Measurements from ENCODE around the gene ADM2. TPM values are rescaled to one million over a fixed set of nuclear protein-coding genes. Genes with fewer than 3 reads are reported as not detected.

The ADM2 gene
- total RNA-seq, 4 donors from 2014 or later = under 0.01 to 1.9 (median 0.89) TPM

DNA sequence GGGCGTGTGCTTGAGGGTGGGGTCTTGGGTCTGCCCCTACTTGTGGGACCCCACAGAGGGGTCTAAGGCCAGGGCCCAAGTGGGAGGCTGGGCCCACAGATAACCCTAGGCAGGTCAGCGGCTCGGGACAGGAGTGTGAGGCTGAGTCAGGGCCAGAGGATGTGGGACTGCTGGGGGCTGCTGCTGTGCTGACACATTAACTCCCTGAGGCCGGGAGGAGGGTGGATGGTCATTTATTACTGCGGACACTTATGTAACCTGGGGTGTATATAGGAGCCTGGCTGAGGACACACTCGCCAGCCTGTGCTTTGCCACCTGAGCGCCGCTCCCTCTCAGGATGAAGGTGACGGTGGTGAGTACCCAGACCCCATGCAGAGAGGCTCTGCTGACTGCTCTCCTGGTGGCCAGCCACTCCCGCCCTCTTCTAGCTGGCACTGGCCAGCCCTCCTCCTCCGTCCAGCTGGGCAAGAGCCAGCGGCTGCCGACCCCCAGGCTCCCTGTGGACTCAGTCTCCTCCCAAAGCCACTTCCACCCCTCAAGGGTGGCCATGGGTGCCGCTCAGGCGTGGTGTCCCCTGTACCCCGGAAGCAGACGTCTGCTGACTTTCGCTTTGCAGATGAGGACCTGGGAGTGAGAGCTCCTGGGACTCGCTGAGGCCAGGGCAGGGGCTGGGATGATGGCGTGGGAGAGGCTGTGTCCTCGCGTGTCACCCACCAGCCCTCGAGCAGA, 5.4 kb downstream of the ADM2 start, which contains the start of gene MIOX:
Gene MIOX, plus strand, starts transcription at position 299 of the 729 bp plus-strand sequence. Its CDS starts 39 bp downstream, at position 338.
- Histone ChIP-seq H3K4me1 (peaks cover 5 to 17% (median 7%) of the 10 kb centered on the region in 3 donors), H3K27me3 (peaks cover 0 to 82% (median 3%) of the 10 kb centered on the region in 4 donors), H3K9me3 (no peaks in the 10 kb centered on the region), H3K27ac (no peak within 1 kb of the TSS), H3K4me3 (no peak within 1 kb of the TSS), H3K36me3 (no peaks in the 10 kb centered on the region)
- DNase-seq = no peak
- intact Hi-C loops (cut with DNase I) = loop anchor here (5.0 kb wide), 1 partner anchor 114 kb away; no protein-coding TSS in a partner anchor
- WGBS, 2 donors = 52 to 83% methylated on average over 7 to 9 of the region's 23 CpGs
- TF ChIP-seq POLR2A (IDR thresholded peaks at IDR 0.05) = no peak
- TF ChIP-seq, protein P1, sequence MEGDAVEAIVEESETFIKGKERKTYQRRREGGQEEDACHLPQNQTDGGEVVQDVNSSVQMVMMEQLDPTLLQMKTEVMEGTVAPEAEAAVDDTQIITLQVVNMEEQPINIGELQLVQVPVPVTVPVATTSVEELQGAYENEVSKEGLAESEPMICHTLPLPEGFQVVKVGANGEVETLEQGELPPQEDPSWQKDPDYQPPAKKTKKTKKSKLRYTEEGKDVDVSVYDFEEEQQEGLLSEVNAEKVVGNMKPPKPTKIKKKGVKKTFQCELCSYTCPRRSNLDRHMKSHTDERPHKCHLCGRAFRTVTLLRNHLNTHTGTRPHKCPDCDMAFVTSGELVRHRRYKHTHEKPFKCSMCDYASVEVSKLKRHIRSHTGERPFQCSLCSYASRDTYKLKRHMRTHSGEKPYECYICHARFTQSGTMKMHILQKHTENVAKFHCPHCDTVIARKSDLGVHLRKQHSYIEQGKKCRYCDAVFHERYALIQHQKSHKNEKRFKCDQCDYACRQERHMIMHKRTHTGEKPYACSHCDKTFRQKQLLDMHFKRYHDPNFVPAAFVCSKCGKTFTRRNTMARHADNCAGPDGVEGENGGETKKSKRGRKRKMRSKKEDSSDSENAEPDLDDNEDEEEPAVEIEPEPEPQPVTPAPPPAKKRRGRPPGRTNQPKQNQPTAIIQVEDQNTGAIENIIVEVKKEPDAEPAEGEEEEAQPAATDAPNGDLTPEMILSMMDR (IDR thresholded peaks at IDR 0.05) = no peak

DNA sequence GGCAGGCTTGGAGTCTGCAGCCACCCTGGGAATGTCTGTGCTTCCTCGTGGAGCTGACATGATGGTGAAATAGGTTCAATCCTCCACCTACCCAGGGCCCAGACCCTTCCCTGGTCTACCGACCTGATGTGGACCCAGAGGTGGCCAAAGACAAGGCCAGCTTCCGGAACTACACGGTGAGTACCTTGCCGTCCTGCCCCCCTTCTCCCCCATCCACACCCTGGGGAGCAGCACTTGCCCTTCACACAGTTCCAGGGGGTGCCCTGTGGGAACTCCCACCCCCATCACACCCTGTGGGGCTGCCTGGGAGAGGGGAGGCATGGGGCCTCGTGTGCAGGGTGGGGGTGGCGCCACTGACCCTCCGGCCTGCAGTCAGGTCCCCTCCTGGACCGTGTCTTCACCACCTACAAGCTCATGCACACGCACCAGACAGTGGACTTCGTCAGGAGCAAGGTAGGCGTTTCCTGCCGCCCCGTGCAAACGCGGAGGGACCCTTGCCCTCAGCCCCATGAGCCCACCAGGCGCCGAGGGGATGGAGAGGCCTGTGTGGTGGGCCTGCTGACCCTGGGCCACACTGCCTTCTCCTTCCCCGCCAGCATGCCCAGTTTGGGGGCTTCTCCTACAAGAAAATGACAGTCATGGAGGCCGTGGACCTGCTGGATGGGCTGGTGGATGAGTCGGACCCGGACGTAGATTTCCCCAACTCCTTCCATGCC, 6.1 kb downstream of the ADM2 start:
- TF ChIP-seq, protein P1 (IDR thresholded peaks at IDR 0.05) = no peak
- TF ChIP-seq POLR2A (IDR thresholded peaks at IDR 0.05) = no peak
- no peak overlapping the region for H3K27ac ChIP-seq
- H3K27me3 ChIP-seq = peaks cover 0 to 75% (median 1%) of the 10 kb centered on the region in 4 donors
- DNase-seq = no peak
- H3K4me3 ChIP-seq = no peak overlapping the region
- H3K4me1 ChIP-seq = peaks cover 0 to 10% (median 0%) of the 10 kb centered on the region in 3 donors
- H3K36me3 ChIP-seq = no peaks in the 10 kb centered on the region
- intact Hi-C loops (cut with DNase I) = loop anchor here (5.0 kb wide), 1 partner anchor 115 kb away; no protein-coding TSS in a partner anchor
- no peaks in the 10 kb centered on the region for H3K9me3 ChIP-seq
- 45 to 90% methylated on average over 2 to 5 of the region's 23 CpGs for WGBS, 2 donors

DNA sequence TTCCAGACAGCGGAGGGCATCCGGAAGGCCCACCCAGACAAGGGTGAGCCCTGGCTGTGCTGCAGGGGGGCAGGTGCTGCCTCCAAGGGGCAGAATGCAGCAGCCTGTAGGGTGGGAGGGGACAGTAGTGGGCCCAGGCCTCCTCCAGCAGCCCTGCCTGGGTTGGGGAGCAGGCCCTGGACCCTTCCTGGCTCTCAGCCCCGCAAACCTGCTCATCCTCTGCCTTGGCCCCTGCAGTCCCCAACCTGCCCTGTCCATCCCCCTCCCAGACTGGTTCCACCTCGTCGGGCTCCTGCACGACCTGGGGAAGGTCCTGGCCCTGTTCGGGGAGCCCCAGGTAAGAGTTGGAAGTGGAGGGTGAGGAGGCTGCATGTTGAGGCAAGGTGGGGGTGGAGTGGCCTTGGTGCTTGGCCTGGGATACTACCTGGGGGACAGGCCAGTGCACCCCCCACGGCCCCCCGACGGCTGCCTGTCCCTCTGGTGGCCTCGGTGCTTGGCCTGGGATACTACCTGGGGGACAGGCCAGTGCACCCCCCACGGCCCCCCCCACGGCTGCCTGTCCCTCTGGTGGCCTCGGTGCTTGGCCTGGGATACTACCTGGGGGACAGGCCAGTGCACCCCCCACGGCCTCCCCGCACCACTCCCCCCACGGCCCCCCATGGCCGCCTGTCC, 6.8 kb downstream of the ADM2 start:
- Histone ChIP-seq H3K27me3 (peaks cover 0 to 68% (median 0%) of the 10 kb centered on the region in 4 donors), H3K9me3 (no peaks in the 10 kb centered on the region), H3K27ac (no peak overlapping the region), H3K4me1 (peaks cover 0 to 8% (median 0%) of the 10 kb centered on the region in 3 donors), H3K36me3 (no peaks in the 10 kb centered on the region), H3K4me3 (no peak overlapping the region)
- 60% methylated on average over 3 of the region's 18 CpGs; no CpG with 5 or more reads in 1 of the 2 donors for WGBS, 2 donors
- no peak for TF ChIP-seq POLR2A (IDR thresholded peaks at IDR 0.05)
- no peak for DNase-seq
- intact Hi-C loops (cut with DNase I) = loop anchor here (5.0 kb wide), 1 partner anchor 116 kb away; no protein-coding TSS in a partner anchor

DNA sequence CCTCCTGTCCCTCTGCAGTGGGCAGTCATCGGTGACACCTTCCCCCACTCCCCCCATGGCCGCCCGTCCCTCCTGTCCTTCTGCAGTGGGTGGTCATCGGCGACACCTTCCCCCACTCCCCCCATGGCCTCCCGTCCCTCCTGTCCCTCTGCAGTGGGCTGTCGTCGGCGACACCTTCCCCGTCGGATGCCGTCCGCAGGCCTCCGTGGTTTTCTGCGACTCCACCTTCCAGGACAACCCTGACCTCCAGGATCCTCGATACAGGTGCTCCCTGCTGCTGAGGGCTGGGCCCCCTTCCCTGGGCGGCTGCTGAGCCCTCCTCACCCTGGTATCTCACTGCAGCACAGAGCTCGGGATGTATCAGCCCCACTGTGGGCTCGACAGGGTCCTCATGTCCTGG, 7.5 kb downstream of the ADM2 start:
- WGBS, 2 donors = 83 to 96% methylated on average over 7 to 15 of the region's 19 CpGs
- H3K27me3 ChIP-seq = peaks cover 0 to 61% (median 0%) of the 10 kb centered on the region in 4 donors
- no peaks in the 10 kb centered on the region for H3K9me3 ChIP-seq
- H3K4me1 ChIP-seq = peaks cover 0 to 8% (median 0%) of the 10 kb centered on the region in 3 donors
- no peak for TF ChIP-seq POLR2A (IDR thresholded peaks at IDR 0.05)
- TF ChIP-seq, protein P1 (IDR thresholded peaks at IDR 0.05) = no peak
- H3K36me3 ChIP-seq = no peaks in the 10 kb centered on the region
- no peak overlapping the region for H3K27ac ChIP-seq
- intact Hi-C loops (cut with DNase I) = loop anchor here (5.0 kb wide), 1 partner anchor 117 kb away; no protein-coding TSS in a partner anchor
- H3K4me3 ChIP-seq = no peak overlapping the region
- DNase-seq = no peak
